ENCODE results near the gene SMIM15.

Gene SMIM15

GRCh38 chr5:61159070-61159469 is 3.2 kb downstream of the SMIM15 start:
- DNase-seq: no peak

- DNase-seq: no peak
These were observed 10.4 kb downstream of the SMIM15 start for GRCh38 chr5:61151893-61152292.

GRCh38 chr5:61148515-61148914 is 13.8 kb downstream of the SMIM15 start:
- DNase-seq: no peak

- DNase-seq: no peak
These were observed 19.5 kb downstream of the SMIM15 start for GRCh38 chr5:61142811-61143210.

- DNase-seq: no peak
These were observed 19.9 kb downstream of the SMIM15 start for GRCh38 chr5:61142391-61142790.

- no peak for DNase-seq
These were observed 20.5 kb downstream of the SMIM15 start for GRCh38 chr5:61141801-61142200.

GRCh38 chr5:61139931-61140330 is 22.3 kb downstream of the SMIM15 start:
- no peak for DNase-seq

GRCh38 chr5:61139094-61139873 is 23.0 kb downstream of the SMIM15 start:
- DNase-seq: no peak

- no peak for DNase-seq
These were observed 24.4 kb downstream of the SMIM15 start for GRCh38 chr5:61137835-61138234.

- no peak for DNase-seq
These were observed 29.7 kb downstream of the SMIM15 start for GRCh38 chr5:61132559-61132958.

GRCh38 chr5:61130289-61130688 is 32.0 kb downstream of the SMIM15 start:
- no peak for DNase-seq

GRCh38 chr5:61123145-61123544 is 39.1 kb downstream of the SMIM15 start:
- no peak for DNase-seq

- no peak for DNase-seq
These were observed 41.7 kb downstream of the SMIM15 start for GRCh38 chr5:61120534-61120933.

- no peak for DNase-seq
These were observed 43.2 kb downstream of the SMIM15 start for GRCh38 chr5:61119066-61119465.

GRCh38 chr5:61115968-61116367 is 46.3 kb downstream of the SMIM15 start:
- DNase-seq: no peak

GRCh38 chr5:61114441-61114840 is 47.8 kb downstream of the SMIM15 start:
- no peak for DNase-seq

All from CD4-positive, alpha-beta T cell treated with Interleukin-17A for 1 hour (primary cell).